ENCODE results near the gene SPAG8.
A peak's percentile ranks its signal among the peaks of the same experiment; 100 is the strongest.

SPAG8 gene
- total RNA-seq = 0.52 to 2.5 reads per million in 2 experiments

GRCh38 chr9:35812025-35812602 lies at the start of gene SPAG8:
Gene SPAG8, minus strand, starts transcription at chr9:35812262. Its CDS starts 115 bp downstream, at chr9:35812147.
- peak; percentile 95 for DNase-seq (ENCODE audit: low read depth)

GRCh38 chr9:35861161-35861897 lies 49.3 kb upstream of the SPAG8 start:
- DNase-seq (ENCODE audit: low read depth) = no peak

GRCh38 chr9:35859990-35860339 lies 47.9 kb upstream of the SPAG8 start:
- no peak for DNase-seq (ENCODE audit: low read depth)

DNA sequence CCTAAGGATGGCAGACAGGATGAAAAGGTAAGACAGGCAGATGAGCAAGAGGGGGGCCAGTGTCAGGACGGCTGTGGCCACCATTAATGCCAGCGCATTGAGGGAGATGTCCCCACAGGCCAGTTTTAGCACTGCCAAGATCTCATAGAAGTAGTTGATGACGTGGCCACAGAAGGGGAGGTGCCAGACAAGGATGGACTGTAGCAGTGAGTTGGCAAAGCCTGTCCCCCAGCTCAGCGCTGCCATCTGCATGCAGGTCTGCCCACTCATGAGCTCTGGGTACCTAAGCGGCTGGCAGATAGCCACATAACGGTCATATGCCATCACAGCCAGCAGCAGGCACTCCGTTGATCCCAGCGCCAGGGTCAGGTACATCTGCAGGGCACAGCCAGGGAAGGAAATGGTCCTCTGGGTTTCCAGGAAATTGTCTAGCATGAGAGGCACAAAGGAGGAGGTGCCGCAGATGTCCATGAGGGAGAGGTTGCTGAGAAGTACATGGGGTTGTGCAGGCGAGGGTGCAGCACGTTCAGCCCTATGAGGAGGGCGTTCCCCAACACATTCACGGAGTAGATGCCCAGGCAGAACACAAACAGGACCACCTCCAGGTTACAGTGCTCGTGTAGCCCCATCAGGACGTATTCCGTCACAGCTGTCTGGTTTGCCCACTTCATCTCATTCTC lies 47.4 kb upstream of the SPAG8 start:
- DNase-seq (ENCODE audit: low read depth) = no peak

- DNase-seq (ENCODE audit: low read depth) = no peak
Measured at GRCh38 chr9:35858458-35858857, 46.4 kb upstream of the SPAG8 start.

DNA sequence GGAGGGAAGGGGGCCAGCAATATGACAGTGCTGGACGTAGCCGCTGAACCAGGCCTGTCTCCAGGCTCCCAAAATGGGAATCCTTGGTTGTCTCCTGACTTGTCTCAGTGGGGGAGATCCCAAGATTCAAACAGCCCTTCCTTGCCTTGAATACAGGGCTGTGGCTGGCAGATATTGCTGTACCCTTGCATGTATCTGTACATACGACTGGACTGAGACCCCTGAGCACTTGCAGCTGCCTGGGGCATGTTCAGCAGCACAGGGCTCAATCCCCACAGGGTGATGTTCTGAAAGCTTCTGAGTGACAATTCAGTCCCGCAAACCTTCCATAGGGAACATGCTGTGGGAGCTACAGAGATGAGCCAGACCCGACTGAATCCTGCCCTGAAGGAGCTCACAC lies 44.8 kb upstream of the SPAG8 start:
- no peak for DNase-seq (ENCODE audit: low read depth)

- no peak for DNase-seq (ENCODE audit: low read depth)
Measured at GRCh38 chr9:35856206-35856605, 44.1 kb upstream of the SPAG8 start.

DNA sequence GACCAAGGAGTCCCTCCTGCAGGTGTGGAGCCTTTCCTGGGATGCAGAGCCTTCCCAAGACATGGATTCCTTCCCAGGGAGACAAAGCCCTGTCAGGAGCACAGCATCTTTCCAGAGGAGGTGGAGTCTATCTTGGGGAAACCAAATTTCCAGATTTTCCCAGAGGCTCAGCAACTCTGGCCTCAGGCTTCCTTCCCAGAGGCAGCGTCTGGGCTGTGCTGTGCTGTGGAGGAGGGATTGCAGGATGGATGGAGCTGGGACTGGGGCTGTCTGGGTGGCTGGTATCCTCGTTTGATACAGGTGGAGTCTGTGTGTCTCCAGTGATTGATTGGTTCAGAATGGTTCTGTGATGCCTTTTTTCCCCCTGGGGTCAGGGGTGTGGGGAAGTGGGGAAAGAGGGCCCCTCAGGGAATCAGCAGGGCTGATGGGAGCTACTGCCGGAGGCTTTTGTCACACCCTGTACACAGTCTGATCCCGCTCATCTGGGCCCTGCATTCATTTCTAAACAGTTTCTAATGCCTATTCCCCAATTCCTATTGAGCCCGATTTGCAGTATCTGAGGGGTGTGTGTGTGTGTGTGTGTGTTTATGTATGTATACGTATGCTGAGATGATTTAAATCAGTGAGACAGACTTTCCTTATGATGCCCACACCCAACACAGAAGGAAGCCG lies 42.2 kb upstream of the SPAG8 start:
- DNase-seq (ENCODE audit: low read depth) = no peak

GRCh38 chr9:35852876-35853865 lies 41.1 kb upstream of the SPAG8 start:
- DNase-seq (ENCODE audit: low read depth) = no peak

DNA sequence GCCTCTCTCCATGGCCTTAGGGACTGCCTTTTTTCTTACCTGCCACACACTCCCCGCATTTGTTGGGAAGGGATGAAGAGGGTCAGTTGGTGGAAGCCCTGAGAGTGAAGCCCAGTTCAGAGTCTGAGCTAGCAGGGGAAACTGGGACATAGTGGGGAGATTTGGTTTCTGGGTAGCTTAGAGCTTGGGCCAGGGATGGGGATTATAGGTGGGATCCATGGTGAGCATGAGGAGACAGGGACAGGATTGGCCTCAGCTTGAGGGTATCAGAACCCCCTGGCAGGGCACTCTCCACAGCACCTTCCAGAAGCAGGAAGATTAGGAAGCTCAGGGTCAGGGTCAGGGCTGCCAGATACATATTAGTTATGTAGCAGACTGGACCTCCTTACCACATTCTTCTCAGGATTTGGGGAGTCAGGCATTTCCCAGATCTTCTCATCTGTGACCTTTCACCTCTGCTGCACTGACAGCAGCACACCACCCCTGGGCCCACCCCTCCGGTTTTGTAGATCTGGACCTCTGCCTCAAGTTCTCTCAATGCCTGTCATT lies 40.3 kb upstream of the SPAG8 start:
- no peak for DNase-seq (ENCODE audit: low read depth)

DNA sequence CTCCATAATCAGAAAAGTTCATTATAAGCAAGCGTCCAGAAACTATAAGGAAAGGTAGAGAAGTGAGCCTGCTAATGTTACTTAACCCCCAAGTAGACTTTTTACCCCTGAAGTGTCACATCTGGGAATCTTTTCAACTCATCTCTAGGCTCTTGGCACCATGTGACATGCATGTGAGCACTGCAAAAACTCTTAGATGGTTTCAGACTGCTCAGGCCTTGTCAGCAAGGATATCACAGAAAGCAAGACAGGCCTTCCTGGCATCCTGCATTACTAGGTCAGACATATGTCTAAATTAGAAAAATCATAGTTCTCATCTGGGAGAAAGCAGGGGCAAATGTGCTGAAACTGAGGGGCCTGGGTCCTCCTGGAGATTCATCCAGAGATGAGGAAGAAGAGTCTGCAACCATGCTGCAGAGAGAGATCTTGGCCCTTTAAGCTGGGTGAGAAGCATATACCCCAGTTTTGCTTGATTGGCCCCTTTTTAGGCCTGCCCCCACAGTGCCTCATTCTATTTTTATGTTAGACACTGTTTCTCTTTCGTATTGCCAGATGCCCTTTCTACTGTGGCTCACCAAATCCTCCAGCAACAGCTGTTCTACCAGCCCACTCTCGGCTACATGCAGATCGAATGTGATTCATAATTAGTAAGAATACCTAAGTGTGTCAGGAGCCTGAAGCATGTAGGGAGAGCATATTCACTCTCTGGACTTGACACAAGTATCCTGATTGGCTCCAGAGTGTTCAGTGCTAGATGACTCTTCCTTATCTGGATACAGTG lies 35.9 kb upstream of the SPAG8 start:
- DNase-seq (ENCODE audit: low read depth) = no peak

GRCh38 chr9:35845824-35846771 lies 34.0 kb upstream of the SPAG8 start:
- DNase-seq (ENCODE audit: low read depth) = no peak

GRCh38 chr9:35844628-35845270 lies 32.7 kb upstream of the SPAG8 start:
- peak; percentile 33 for DNase-seq (ENCODE audit: low read depth)

GRCh38 chr9:35842795-35843194 lies 30.7 kb upstream of the SPAG8 start:
- DNase-seq (ENCODE audit: low read depth) = no peak

GRCh38 chr9:35842020-35842745 lies 30.1 kb upstream of the SPAG8 start:
- no peak for DNase-seq (ENCODE audit: low read depth)

GRCh38 chr9:35841645-35841900 lies 29.5 kb upstream of the SPAG8 start:
- no peak for DNase-seq (ENCODE audit: low read depth)

DNA sequence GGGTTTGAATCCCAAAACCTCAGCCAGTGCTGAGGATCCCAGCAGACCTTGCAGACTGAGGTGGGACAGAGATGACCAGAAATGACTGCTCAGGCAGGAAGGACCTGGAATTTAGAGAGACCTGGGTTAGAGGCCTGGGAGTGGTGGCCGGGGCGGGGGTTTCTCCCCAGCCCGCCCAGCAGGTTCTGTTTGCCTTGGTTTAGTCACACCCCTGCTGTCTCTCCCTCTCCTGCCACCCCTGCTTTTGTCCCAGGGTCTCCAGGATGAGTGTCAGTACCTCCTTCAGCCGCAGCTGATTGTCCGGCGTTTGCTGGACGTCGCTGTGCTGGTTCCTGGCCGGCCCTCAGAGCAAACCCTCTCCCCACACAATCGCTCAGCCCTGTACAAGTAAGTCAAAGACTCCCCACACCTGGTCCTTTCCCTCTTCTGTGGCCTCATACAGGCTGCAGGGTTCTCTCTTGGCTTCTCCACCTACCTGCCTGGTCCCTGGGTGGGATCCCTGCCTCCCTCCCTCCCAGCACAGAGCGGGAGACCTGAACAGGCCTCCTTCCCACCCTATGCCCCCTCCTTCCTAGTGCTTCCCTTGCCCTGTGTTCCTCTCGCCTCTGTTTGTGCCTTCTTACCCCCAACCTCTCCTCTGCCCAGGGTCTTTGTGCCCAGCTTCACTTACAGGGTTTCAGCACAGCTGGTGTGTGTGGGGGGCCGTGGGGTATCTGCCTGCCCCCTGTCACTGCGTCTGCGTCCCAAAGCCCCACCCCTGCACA lies 29.0 kb upstream of the SPAG8 start:
- DNase-seq (ENCODE audit: low read depth) = no peak

- no peak for DNase-seq (ENCODE audit: low read depth)
Measured at GRCh38 chr9:35839926-35840325, 27.9 kb upstream of the SPAG8 start.

Data from T follicular helper cell (primary cell).